Activated CD4-positive, alpha-beta memory T cell treated with anti-CD3 and anti-CD28 coated beads, Interleukin-2, amount 10 ng/mL, durations not matched to agents 7 days and 5 days (primary cell): ENCODE results near the gene EID1. TPM values are rescaled to one million over a fixed set of nuclear protein-coding genes. Genes with fewer than 3 reads are reported as not detected.

ENCODE experiments used
- CTCF ChIA-PET: fragments of 350-600 bp; sonication (Branson Sonifier 250); formaldehyde crosslinking; loops from one replicate; lab custom pipeline; 2021; ENCODE audit warnings: antibody characterized with exemption, inconsistent platforms; lab: Charles Lee
- POLR2A ChIA-PET: fragments of 350-600 bp; sonication (Branson Sonifier 250); formaldehyde crosslinking; loops from one replicate; lab custom pipeline; 2021; ENCODE audit warnings: antibody characterized with exemption; lab: Charles Lee
- DNase-seq: peaks from one replicate; pipeline ENCODE4 v3.0.0-alpha.2; 2020
- H3K27ac Mint-ChIP-seq: one replicate; pipeline ENCODE4 v1.8.0; 2021; ENCODE audit warnings: mild to moderate bottlenecking, mixed read lengths
- H3K27me3 Mint-ChIP-seq: one replicate; pipeline ENCODE4 v1.8.0; 2021; ENCODE audit warnings: mixed read lengths
- H3K36me3 Mint-ChIP-seq: one replicate; pipeline ENCODE4 v1.8.0; 2021; ENCODE audit warnings: low read depth, mixed read lengths
- H3K4me1 Mint-ChIP-seq: one replicate; pipeline ENCODE4 v1.8.0; 2021; ENCODE audit warnings: mixed read lengths
- H3K4me3 Mint-ChIP-seq: one replicate; pipeline ENCODE4 v1.8.0; 2021; ENCODE audit warnings: mild to moderate bottlenecking, mixed read lengths
- H3K9me3 Mint-ChIP-seq: one replicate; pipeline ENCODE4 v1.8.0; 2021; ENCODE audit warnings: mixed read lengths
- total RNA-seq, 2 experiments: library from RNA; stranded (reverse); gene quantifications; one replicate each; pipeline ENCODE4 v1.2.3, GENCODE V29; 2021

The EID1 gene
- total RNA-seq, 2 experiments from 2014 or later, result 99.7 to 102 TPM

DNA sequence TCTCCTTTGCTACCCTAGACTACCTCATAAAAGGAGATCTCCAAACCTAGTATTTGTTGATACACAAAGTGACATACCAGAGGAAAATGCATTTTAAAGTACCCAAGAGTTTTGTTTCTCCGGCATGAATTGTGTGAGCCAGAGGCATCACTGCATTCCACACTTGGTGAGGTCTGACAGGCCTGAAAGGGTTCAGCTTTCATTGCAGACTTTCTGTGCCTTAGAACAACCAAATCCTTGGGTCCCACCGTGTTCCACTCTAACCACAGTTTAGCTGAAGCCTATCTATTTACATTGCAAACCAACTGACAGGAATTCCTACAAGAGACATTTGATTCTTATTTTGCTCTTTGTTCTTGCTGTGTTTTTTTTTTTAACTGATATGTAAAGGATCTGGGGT lies 21.0 kb upstream of the EID1 start:
- H3K4me1 Mint-ChIP-seq, result peaks cover 14% of the 10 kb centered on the region
- ChIA-PET POLR2A (no interaction called here), CTCF (interaction anchor here (0.7 kb wide), 1 partner anchor 84 kb away, joined by 3 read pairs; no protein-coding TSS in a partner anchor)
- DNase-seq, result no peak
- no peaks in the 10 kb centered on the region for H3K9me3 Mint-ChIP-seq
- H3K27me3 Mint-ChIP-seq, result peaks cover 24% of the 10 kb centered on the region
- no peak overlapping the region for H3K4me3 Mint-ChIP-seq
- no peaks in the 10 kb centered on the region for H3K36me3 Mint-ChIP-seq
- H3K27ac Mint-ChIP-seq, result no peak overlapping the region

- Mint-ChIP-seq H3K36me3 (no peaks in the 10 kb centered on the region), H3K4me1 (peaks cover 23% of the 10 kb centered on the region), H3K27me3 (peaks cover 21% of the 10 kb centered on the region), H3K4me3 (no peak overlapping the region), H3K9me3 (no peaks in the 10 kb centered on the region), H3K27ac (no peak overlapping the region)
- ChIA-PET CTCF (interaction anchor here (0.9 to 8.2 kb wide), 6 partner anchors 48 to 500 kb away, joined by 3 to 62 read pairs (median 8); partner anchors contain the start of genes CEP152 and SHC4), POLR2A (no interaction called here)
- DNase-seq, result peak; percentile 19
These were observed 19.5 kb upstream of the EID1 start for GRCh38 chr15:48858401-48858800.

- CTCF ChIA-PET, result interaction anchor here (0.9 to 8.2 kb wide), 5 partner anchors 105 to 556 kb away, joined by 4 to 62 read pairs (median 11); partner anchors contain the start of gene SHC4
- DNase-seq, result no peak
- Mint-ChIP-seq H3K9me3 (no peaks in the 10 kb centered on the region), H3K4me1 (peaks cover 23% of the 10 kb centered on the region), H3K27me3 (peaks cover 16% of the 10 kb centered on the region), H3K36me3 (no peaks in the 10 kb centered on the region), H3K27ac (no peak overlapping the region), H3K4me3 (no peak overlapping the region)
- POLR2A ChIA-PET, result interaction anchor here (0.8 kb wide), 1 partner anchor 287 kb away, joined by 3 read pairs; no protein-coding TSS in a partner anchor
These were observed 18.5 kb upstream of the EID1 start for GRCh38 chr15:48859426-48859825.

GRCh38 chr15:48861813-48862431 lies 16.0 kb upstream of the EID1 start:
- Mint-ChIP-seq H3K4me1 (peaks cover 23% of the 10 kb centered on the region), H3K4me3 (no peak overlapping the region), H3K27ac (no peak overlapping the region), H3K36me3 (no peaks in the 10 kb centered on the region), H3K27me3 (peaks cover 7% of the 10 kb centered on the region), H3K9me3 (no peaks in the 10 kb centered on the region)
- peak; percentile 33 for DNase-seq
- ChIA-PET CTCF (interaction anchor here (0.9 to 8.2 kb wide), 26 partner anchors 10 to 1283 kb away, joined by 3 to 62 read pairs (median 6); partner anchors contain the start of genes CEP152, EID1, FGF7 and SECISBP2L), POLR2A (interaction anchor here (0.7 to 2.0 kb wide), 6 partner anchors 16 to 374 kb away, joined by 3 to 11 read pairs (median 3); partner anchors contain the start of genes EID1 and SHC4)

GRCh38 chr15:48862705-48863104 lies 15.2 kb upstream of the EID1 start:
- DNase-seq, result no peak
- Mint-ChIP-seq H3K27me3 (peaks cover 8% of the 10 kb centered on the region), H3K27ac (no peak overlapping the region), H3K9me3 (no peaks in the 10 kb centered on the region), H3K4me1 (peaks cover 23% of the 10 kb centered on the region), H3K36me3 (no peaks in the 10 kb centered on the region), H3K4me3 (no peak overlapping the region)
- POLR2A ChIA-PET, result interaction anchor here (1.0 to 2.0 kb wide), 3 partner anchors 15 to 101 kb away, joined by 3 to 11 read pairs (median 4); partner anchors contain the start of genes EID1 and SHC4
- CTCF ChIA-PET, result interaction anchor here (1.1 to 8.2 kb wide), 13 partner anchors 10 to 559 kb away, joined by 3 to 62 read pairs (median 7); partner anchors contain the start of genes EID1, FGF7 and SHC4

GRCh38 chr15:48865370-48866079 lies 12.4 kb upstream of the EID1 start:
- ChIA-PET CTCF (interaction anchor here (1.5 to 8.2 kb wide), 2 partner anchors 110 to 280 kb away, joined by 5 to 62 read pairs; no protein-coding TSS in a partner anchor), POLR2A (interaction anchor here (0.8 to 1.4 kb wide), 3 partner anchors 10 to 99 kb away, joined by 3 to 4 read pairs (median 3); partner anchors contain the start of gene EID1)
- peaks cover 11% of the 10 kb centered on the region for H3K4me1 Mint-ChIP-seq
- no peak for DNase-seq
- H3K36me3 Mint-ChIP-seq, result no peaks in the 10 kb centered on the region
- peaks cover 3% of the 10 kb centered on the region for H3K27me3 Mint-ChIP-seq
- H3K27ac Mint-ChIP-seq, result no peak overlapping the region
- H3K9me3 Mint-ChIP-seq, result no peaks in the 10 kb centered on the region
- no peak overlapping the region for H3K4me3 Mint-ChIP-seq

DNA sequence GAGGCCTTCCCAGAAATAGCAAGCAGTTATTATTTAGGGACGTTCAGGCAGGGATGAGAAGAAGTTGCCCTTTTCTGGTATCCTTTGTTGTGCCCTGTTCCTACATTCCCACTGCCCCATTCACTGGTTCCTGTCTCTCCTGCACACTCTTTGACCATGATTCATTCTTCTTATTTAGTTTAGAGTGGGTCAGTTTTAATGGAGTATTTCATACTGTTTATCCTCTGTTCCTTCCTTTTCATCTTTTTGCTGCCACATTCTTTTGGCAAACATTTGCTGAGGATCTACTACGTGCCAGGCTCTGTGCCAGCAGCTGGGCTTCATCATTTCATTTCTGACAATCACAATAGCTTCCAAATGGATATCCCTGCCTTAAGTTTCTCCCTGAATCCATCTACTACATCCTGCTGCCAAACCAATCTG lies 11.8 kb upstream of the EID1 start:
- no peaks in the 10 kb centered on the region for H3K9me3 Mint-ChIP-seq
- no peaks in the 10 kb centered on the region for H3K36me3 Mint-ChIP-seq
- H3K27me3 Mint-ChIP-seq, result peaks cover 7% of the 10 kb centered on the region
- H3K4me3 Mint-ChIP-seq, result no peak overlapping the region
- H3K27ac Mint-ChIP-seq, result no peak overlapping the region
- DNase-seq, result no peak
- peaks cover 11% of the 10 kb centered on the region for H3K4me1 Mint-ChIP-seq
- ChIA-PET CTCF (interaction anchor here (0.8 kb wide), 1 partner anchor 110 kb away, joined by 4 read pairs; no protein-coding TSS in a partner anchor), POLR2A (interaction anchor here (0.8 to 1.7 kb wide), 2 partner anchors 12 to 98 kb away, joined by 3 to 8 read pairs; partner anchors contain the start of gene EID1)

DNA sequence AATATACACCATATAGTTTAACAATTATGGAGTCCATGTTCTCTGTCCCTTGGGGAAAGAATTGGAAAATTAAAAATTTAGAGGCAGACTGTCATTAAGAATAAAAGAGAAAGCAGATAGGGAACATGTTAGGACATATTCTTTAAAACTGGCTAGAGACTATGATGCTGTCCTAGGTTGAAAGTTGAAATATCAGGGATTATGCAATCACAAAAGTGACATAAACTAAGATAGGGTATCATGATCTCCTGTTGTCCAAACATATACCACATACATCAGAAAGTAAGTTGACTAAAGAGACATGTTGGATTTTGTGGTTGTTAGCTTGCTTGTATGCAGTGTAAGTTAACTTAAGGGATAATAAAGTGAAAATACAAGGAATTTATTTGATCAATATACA lies 9.9 kb upstream of the EID1 start:
- CTCF ChIA-PET, result interaction anchor here (2.0 kb wide), 1 partner anchor 108 kb away, joined by 10 read pairs; no protein-coding TSS in a partner anchor
- POLR2A ChIA-PET, result interaction anchor here (2.7 kb wide), 1 partner anchor 10 kb away, joined by 9 read pairs; the partner anchor contains the start of gene EID1
- Mint-ChIP-seq H3K4me1 (no peaks in the 10 kb centered on the region), H3K9me3 (no peaks in the 10 kb centered on the region), H3K36me3 (no peaks in the 10 kb centered on the region), H3K27ac (no peak overlapping the region), H3K4me3 (no peak overlapping the region), H3K27me3 (peaks cover 18% of the 10 kb centered on the region)
- DNase-seq, result no peak

GRCh38 chr15:48868536-48868935 lies 9.4 kb upstream of the EID1 start:
- Mint-ChIP-seq H3K27ac (no peak overlapping the region), H3K9me3 (no peaks in the 10 kb centered on the region), H3K36me3 (no peaks in the 10 kb centered on the region), H3K4me3 (no peak overlapping the region), H3K27me3 (peaks cover 18% of the 10 kb centered on the region), H3K4me1 (no peaks in the 10 kb centered on the region)
- DNase-seq, result no peak
- CTCF ChIA-PET, result interaction anchor here (2.0 kb wide), 1 partner anchor 107 kb away, joined by 10 read pairs; no protein-coding TSS in a partner anchor
- POLR2A ChIA-PET, result interaction anchor here (0.8 to 2.7 kb wide), 2 partner anchors 10 to 57 kb away, joined by 3 to 9 read pairs; partner anchors contain the start of genes CEP152 and EID1

DNA sequence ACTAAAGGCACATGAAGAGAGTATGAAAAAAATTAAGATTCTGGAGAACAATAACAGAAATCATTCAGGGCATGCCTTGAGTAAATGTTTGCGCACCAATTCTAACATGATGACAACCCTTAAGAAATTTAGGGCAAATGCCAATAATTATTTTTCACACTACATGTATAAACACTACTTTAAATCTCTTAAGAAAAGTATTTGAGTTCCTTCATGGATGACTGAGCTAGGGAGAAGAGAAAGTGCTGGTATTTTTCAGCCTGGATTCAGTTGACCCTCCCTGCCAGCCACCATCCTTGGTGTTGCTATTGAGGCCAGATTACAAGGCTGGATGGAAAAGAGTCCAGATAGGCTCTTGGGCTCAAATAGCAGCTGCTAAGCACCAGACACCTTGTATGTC lies 8.0 kb upstream of the EID1 start:
- Mint-ChIP-seq H3K27me3 (peaks cover 18% of the 10 kb centered on the region), H3K4me1 (no peaks in the 10 kb centered on the region), H3K36me3 (no peaks in the 10 kb centered on the region), H3K9me3 (no peaks in the 10 kb centered on the region), H3K27ac (no peak overlapping the region), H3K4me3 (no peak overlapping the region)
- POLR2A ChIA-PET, result interaction anchor here (2.7 kb wide), 1 partner anchor 8 kb away, joined by 9 read pairs; the partner anchor contains the start of gene EID1
- DNase-seq, result no peak
- CTCF ChIA-PET, result interaction anchor here (1.3 kb wide), 1 partner anchor 106 kb away, joined by 7 read pairs; no protein-coding TSS in a partner anchor

DNA sequence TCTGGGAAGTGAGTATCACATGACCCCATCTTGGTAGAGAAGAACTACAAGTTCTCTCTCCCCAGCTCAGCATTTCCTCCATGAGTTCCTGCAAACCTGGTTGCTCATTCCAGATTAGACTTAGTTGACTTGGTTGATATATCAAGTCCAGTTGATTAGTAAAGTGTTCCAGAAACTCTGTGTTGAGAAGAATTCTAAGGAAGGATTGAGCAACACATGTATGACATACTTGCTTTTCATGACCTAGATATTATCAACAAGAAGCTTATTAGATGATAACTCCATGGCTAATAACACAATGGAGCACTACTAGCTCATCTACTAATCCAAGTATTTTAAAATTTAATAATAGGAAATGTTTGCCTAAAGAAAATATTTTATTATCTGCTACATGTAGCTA lies 6.4 kb upstream of the EID1 start:
- peaks cover 18% of the 10 kb centered on the region for H3K27me3 Mint-ChIP-seq
- H3K4me1 Mint-ChIP-seq, result peaks cover 12% of the 10 kb centered on the region
- H3K36me3 Mint-ChIP-seq, result no peaks in the 10 kb centered on the region
- no peaks in the 10 kb centered on the region for H3K9me3 Mint-ChIP-seq
- no peak overlapping the region for H3K4me3 Mint-ChIP-seq
- CTCF ChIA-PET, result interaction anchor here (3.0 kb wide), 1 partner anchor 9 kb away, joined by 9 read pairs; no protein-coding TSS in a partner anchor
- no peak overlapping the region for H3K27ac Mint-ChIP-seq
- POLR2A ChIA-PET, result no interaction called here
- DNase-seq, result no peak

- Mint-ChIP-seq H3K4me1 (peaks cover 19% of the 10 kb centered on the region), H3K36me3 (no peaks in the 10 kb centered on the region), H3K4me3 (no peak overlapping the region), H3K27me3 (peaks cover 18% of the 10 kb centered on the region), H3K27ac (no peak overlapping the region), H3K9me3 (no peaks in the 10 kb centered on the region)
- ChIA-PET CTCF (interaction anchor here (3.0 kb wide), 1 partner anchor 10 kb away, joined by 9 read pairs; no protein-coding TSS in a partner anchor), POLR2A (no interaction called here)
- no peak for DNase-seq
These were observed 5.3 kb upstream of the EID1 start for GRCh38 chr15:48872632-48873031.
